ENCODE data around the gene COG2. TPM values are rescaled to one million over a fixed set of nuclear protein-coding genes. Genes with fewer than 3 reads are reported as not detected.

The COG2 gene
- total RNA-seq, 1 donor from 2014 or later, result 25.9 TPM

- H3K9me3 ChIP-seq (ENCODE audit: insufficient read depth, low read depth, low read length), result no peaks in the 10 kb centered on the region
- H3K4me2 ChIP-seq (ENCODE audit: low read length), result no peak overlapping the region
- no peak for FAIRE-seq
- H3K9me3 Mint-ChIP-seq (ENCODE audit: unreplicated experiment), result peaks cover 2% of the 10 kb centered on the region
- no peak overlapping the region for H3K4me3 Mint-ChIP-seq (ENCODE audit: unreplicated experiment)
- peaks cover 21% of the 10 kb centered on the region for H3K27me3 Mint-ChIP-seq (ENCODE audit: low read depth, unreplicated experiment)
- H3K27me3 ChIP-seq (ENCODE audit: insufficient read depth, low read length), result peaks cover 6% of the 10 kb centered on the region
- H3K27ac Mint-ChIP-seq (ENCODE audit: unreplicated experiment), result no peak overlapping the region
- no peak overlapping the region for H3K9ac ChIP-seq (ENCODE audit: low read length)
- H3K27ac ChIP-seq (ENCODE audit: low read depth, low read length), result no peak overlapping the region
- H3K4me3 ChIP-seq (ENCODE audit: insufficient read depth, low read depth, low read length), result no peak overlapping the region
- no peaks in the 10 kb centered on the region for H3K79me2 ChIP-seq (ENCODE audit: insufficient read depth, low read length)
- no peak overlapping the region for H2AFZ ChIP-seq (ENCODE audit: low read depth, low read length)
- H3K4me1 ChIP-seq (ENCODE audit: insufficient read depth, low read length), result no peaks in the 10 kb centered on the region
- no peak for DNase-seq (ENCODE audit: low read depth)
- H4K20me1 ChIP-seq (ENCODE audit: insufficient read depth, low read length), result no peaks in the 10 kb centered on the region
- H3K36me3 Mint-ChIP-seq (ENCODE audit: low read depth, unreplicated experiment), result peaks cover 3% of the 10 kb centered on the region
- no peaks in the 10 kb centered on the region for H3K4me1 Mint-ChIP-seq (ENCODE audit: low read depth, unreplicated experiment)
- TF ChIP-seq EZH2 (IDR thresholded peaks at IDR 0.05; ENCODE audit: insufficient read depth, low read length), result no peak
- TF ChIP-seq, protein P1, sequence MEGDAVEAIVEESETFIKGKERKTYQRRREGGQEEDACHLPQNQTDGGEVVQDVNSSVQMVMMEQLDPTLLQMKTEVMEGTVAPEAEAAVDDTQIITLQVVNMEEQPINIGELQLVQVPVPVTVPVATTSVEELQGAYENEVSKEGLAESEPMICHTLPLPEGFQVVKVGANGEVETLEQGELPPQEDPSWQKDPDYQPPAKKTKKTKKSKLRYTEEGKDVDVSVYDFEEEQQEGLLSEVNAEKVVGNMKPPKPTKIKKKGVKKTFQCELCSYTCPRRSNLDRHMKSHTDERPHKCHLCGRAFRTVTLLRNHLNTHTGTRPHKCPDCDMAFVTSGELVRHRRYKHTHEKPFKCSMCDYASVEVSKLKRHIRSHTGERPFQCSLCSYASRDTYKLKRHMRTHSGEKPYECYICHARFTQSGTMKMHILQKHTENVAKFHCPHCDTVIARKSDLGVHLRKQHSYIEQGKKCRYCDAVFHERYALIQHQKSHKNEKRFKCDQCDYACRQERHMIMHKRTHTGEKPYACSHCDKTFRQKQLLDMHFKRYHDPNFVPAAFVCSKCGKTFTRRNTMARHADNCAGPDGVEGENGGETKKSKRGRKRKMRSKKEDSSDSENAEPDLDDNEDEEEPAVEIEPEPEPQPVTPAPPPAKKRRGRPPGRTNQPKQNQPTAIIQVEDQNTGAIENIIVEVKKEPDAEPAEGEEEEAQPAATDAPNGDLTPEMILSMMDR (IDR thresholded peaks at IDR 0.05; ENCODE audit: insufficient read depth, low read depth, low read length), result no peak
- H3K36me3 ChIP-seq (ENCODE audit: insufficient read depth, low read length), result no peaks in the 10 kb centered on the region
These were observed 86.6 kb downstream of the COG2 start for GRCh38 chr1:230728710-230729392.

- Histone ChIP-seq H3K27me3 (ENCODE audit: insufficient read depth, low read length) (peaks cover 6% of the 10 kb centered on the region), H3K4me2 (ENCODE audit: low read length) (no peak overlapping the region), H3K27ac (ENCODE audit: low read depth, low read length) (no peak overlapping the region), H2AFZ (ENCODE audit: low read depth, low read length) (no peak overlapping the region), H3K4me1 (ENCODE audit: insufficient read depth, low read length) (no peaks in the 10 kb centered on the region), H4K20me1 (ENCODE audit: insufficient read depth, low read length) (no peaks in the 10 kb centered on the region), H3K9me3 (ENCODE audit: insufficient read depth, low read depth, low read length) (no peaks in the 10 kb centered on the region), H3K36me3 (ENCODE audit: insufficient read depth, low read length) (no peaks in the 10 kb centered on the region), H3K4me3 (ENCODE audit: insufficient read depth, low read depth, low read length) (no peak overlapping the region), H3K9ac (ENCODE audit: low read length) (no peak overlapping the region), H3K79me2 (ENCODE audit: insufficient read depth, low read length) (no peaks in the 10 kb centered on the region)
- Mint-ChIP-seq H3K4me3 (ENCODE audit: unreplicated experiment) (no peak overlapping the region), H3K4me1 (ENCODE audit: low read depth, unreplicated experiment) (no peaks in the 10 kb centered on the region), H3K27me3 (ENCODE audit: low read depth, unreplicated experiment) (peaks cover 21% of the 10 kb centered on the region), H3K9me3 (ENCODE audit: unreplicated experiment) (peaks cover 2% of the 10 kb centered on the region), H3K36me3 (ENCODE audit: low read depth, unreplicated experiment) (peaks cover 3% of the 10 kb centered on the region), H3K27ac (ENCODE audit: unreplicated experiment) (no peak overlapping the region)
- TF ChIP-seq EZH2 (IDR thresholded peaks at IDR 0.05; ENCODE audit: insufficient read depth, low read length), result no peak
- TF ChIP-seq, protein P1 (IDR thresholded peaks at IDR 0.05; ENCODE audit: insufficient read depth, low read depth, low read length), result no peak
- no peak for FAIRE-seq
- DNase-seq (ENCODE audit: low read depth), result no peak
These were observed 88.7 kb downstream of the COG2 start for GRCh38 chr1:230730977-230731376.

DNA sequence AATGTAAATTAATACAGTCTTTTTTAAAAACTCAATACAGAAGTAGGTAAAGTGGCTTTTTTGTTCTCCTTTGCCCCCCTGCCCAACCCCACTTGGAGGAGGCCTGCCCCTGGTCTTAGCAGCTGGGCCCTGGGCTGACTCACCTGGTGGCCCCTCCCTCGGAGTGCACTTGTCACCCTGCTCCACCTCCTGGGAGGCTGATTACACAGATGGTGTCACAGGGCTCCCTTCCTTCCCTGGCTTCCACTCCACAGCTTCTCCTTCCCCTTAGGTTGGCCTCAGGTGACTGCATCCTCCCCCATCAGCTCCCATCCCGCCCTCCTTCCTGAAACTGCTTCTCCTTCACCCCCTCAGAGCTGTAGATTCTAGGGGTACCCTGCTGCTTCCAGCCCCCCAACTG, 93.2 kb downstream of the COG2 start:
- Histone ChIP-seq H3K27ac (ENCODE audit: low read depth, low read length) (no peak overlapping the region), H3K27me3 (ENCODE audit: insufficient read depth, low read length) (peaks cover 3% of the 10 kb centered on the region), H2AFZ (ENCODE audit: low read depth, low read length) (no peak overlapping the region), H3K9me3 (ENCODE audit: insufficient read depth, low read depth, low read length) (no peaks in the 10 kb centered on the region), H3K4me2 (ENCODE audit: low read length) (no peak overlapping the region), H3K36me3 (ENCODE audit: insufficient read depth, low read length) (no peaks in the 10 kb centered on the region), H4K20me1 (ENCODE audit: insufficient read depth, low read length) (no peaks in the 10 kb centered on the region), H3K79me2 (ENCODE audit: insufficient read depth, low read length) (no peaks in the 10 kb centered on the region), H3K4me3 (ENCODE audit: insufficient read depth, low read depth, low read length) (no peak overlapping the region), H3K9ac (ENCODE audit: low read length) (no peak overlapping the region), H3K4me1 (ENCODE audit: insufficient read depth, low read length) (no peaks in the 10 kb centered on the region)
- Mint-ChIP-seq H3K4me3 (ENCODE audit: unreplicated experiment) (no peak overlapping the region), H3K27ac (ENCODE audit: unreplicated experiment) (no peak overlapping the region), H3K4me1 (ENCODE audit: low read depth, unreplicated experiment) (no peaks in the 10 kb centered on the region), H3K27me3 (ENCODE audit: low read depth, unreplicated experiment) (peaks cover 11% of the 10 kb centered on the region), H3K9me3 (ENCODE audit: unreplicated experiment) (peaks cover 3% of the 10 kb centered on the region), H3K36me3 (ENCODE audit: low read depth, unreplicated experiment) (peaks cover 1% of the 10 kb centered on the region)
- DNase-seq (ENCODE audit: low read depth), result no peak
- no peak for TF ChIP-seq EZH2 (IDR thresholded peaks at IDR 0.05; ENCODE audit: insufficient read depth, low read length)
- TF ChIP-seq, protein P1 (IDR thresholded peaks at IDR 0.05; ENCODE audit: insufficient read depth, low read depth, low read length), result no peak
- FAIRE-seq, result no peak

All from astrocyte (in vitro differentiated cells and primary cell).